ENCODE results near the gene GAD1. TPM values are rescaled to one million over a fixed set of nuclear protein-coding genes. Genes with fewer than 3 reads are reported as not detected.

The GAD1 gene
- total RNA-seq, 1 donor from 2014 or later: 0.43 TPM

DNA sequence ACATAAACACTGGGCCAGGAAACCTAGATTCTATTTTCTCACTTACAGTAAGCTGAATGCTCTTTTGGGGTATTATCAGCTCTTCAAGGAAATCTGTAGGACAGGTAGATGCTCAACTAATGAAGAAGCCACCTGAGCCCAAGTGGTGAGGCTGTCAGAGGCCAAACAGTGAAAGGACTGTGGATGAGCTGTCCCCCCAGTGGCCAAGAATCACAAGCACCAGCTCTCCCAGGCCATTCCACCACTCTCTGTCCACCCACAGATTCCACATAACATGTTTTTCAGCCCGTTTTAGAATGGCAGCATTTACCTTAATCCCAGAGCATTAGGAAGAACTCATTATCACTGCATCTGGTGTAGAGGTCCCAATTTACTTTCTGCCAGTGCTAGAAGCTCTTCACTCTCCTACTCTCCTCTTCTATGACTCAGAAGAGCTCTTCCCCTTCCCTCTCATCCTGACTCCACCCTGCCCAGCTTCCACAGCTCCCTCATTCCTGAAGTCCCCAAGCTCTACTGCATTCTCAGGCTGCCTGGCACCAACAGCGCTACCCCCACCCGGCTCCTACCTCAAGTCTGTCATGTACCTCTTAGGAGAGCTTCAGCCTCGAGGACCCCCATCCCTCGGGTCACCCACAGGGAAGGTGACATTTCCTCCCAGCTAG lies 68.6 kb downstream of the GAD1 start:
- H3K27me3 Mint-ChIP-seq: peaks cover 24% of the 10 kb centered on the region
- DNase-seq (ENCODE audit: low spot score, unreplicated experiment): no peak
- TF ChIP-seq, protein P1, sequence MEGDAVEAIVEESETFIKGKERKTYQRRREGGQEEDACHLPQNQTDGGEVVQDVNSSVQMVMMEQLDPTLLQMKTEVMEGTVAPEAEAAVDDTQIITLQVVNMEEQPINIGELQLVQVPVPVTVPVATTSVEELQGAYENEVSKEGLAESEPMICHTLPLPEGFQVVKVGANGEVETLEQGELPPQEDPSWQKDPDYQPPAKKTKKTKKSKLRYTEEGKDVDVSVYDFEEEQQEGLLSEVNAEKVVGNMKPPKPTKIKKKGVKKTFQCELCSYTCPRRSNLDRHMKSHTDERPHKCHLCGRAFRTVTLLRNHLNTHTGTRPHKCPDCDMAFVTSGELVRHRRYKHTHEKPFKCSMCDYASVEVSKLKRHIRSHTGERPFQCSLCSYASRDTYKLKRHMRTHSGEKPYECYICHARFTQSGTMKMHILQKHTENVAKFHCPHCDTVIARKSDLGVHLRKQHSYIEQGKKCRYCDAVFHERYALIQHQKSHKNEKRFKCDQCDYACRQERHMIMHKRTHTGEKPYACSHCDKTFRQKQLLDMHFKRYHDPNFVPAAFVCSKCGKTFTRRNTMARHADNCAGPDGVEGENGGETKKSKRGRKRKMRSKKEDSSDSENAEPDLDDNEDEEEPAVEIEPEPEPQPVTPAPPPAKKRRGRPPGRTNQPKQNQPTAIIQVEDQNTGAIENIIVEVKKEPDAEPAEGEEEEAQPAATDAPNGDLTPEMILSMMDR (IDR thresholded peaks at IDR 0.05; ENCODE audit: unreplicated experiment): no peak
- no peak overlapping the region for H3K4me3 Mint-ChIP-seq (ENCODE audit: low read depth)
- no peak overlapping the region for H3K27ac Mint-ChIP-seq
- H3K9me3 Mint-ChIP-seq (ENCODE audit: low read depth): no peaks in the 10 kb centered on the region
- no peaks in the 10 kb centered on the region for H3K4me1 Mint-ChIP-seq (ENCODE audit: low read depth)
- H3K36me3 Mint-ChIP-seq (ENCODE audit: insufficient read depth): no peaks in the 10 kb centered on the region

DNA sequence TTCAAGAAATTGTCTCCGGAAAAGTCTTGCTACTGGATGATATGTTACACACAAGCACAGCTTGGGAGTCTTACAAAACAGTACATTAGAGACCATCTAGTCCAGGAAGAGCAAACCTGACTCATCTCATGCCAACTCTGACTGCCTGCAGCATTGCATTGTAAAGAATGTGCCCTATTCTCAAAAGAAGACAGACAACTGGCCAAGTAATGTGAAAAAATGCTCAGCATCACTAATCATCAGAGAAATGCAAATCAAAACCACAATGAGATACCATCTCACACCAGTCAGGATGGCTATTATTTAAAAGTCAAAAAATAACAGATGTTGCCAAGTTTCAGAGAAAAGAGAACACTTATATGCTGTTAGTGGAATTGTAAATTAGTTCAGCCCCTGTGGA lies 69.7 kb downstream of the GAD1 start:
- H3K27me3 Mint-ChIP-seq: peaks cover 24% of the 10 kb centered on the region
- TF ChIP-seq, protein P1 (IDR thresholded peaks at IDR 0.05; ENCODE audit: unreplicated experiment): no peak
- no peaks in the 10 kb centered on the region for H3K4me1 Mint-ChIP-seq (ENCODE audit: low read depth)
- no peak for DNase-seq (ENCODE audit: low spot score, unreplicated experiment)
- H3K9me3 Mint-ChIP-seq (ENCODE audit: low read depth): no peaks in the 10 kb centered on the region
- H3K36me3 Mint-ChIP-seq (ENCODE audit: insufficient read depth): no peaks in the 10 kb centered on the region
- no peak overlapping the region for H3K4me3 Mint-ChIP-seq (ENCODE audit: low read depth)
- no peak overlapping the region for H3K27ac Mint-ChIP-seq

- H3K27me3 Mint-ChIP-seq: peaks cover 20% of the 10 kb centered on the region
- TF ChIP-seq, protein P1 (IDR thresholded peaks at IDR 0.05; ENCODE audit: unreplicated experiment): no peak
- no peak overlapping the region for H3K27ac Mint-ChIP-seq
- H3K4me3 Mint-ChIP-seq (ENCODE audit: low read depth): no peak overlapping the region
- H3K4me1 Mint-ChIP-seq (ENCODE audit: low read depth): no peaks in the 10 kb centered on the region
- DNase-seq (ENCODE audit: low spot score, unreplicated experiment): no peak
- no peaks in the 10 kb centered on the region for H3K36me3 Mint-ChIP-seq (ENCODE audit: insufficient read depth)
- H3K9me3 Mint-ChIP-seq (ENCODE audit: low read depth): no peaks in the 10 kb centered on the region
These were observed 70.8 kb downstream of the GAD1 start for GRCh38 chr2:170887496-170887895.

DNA sequence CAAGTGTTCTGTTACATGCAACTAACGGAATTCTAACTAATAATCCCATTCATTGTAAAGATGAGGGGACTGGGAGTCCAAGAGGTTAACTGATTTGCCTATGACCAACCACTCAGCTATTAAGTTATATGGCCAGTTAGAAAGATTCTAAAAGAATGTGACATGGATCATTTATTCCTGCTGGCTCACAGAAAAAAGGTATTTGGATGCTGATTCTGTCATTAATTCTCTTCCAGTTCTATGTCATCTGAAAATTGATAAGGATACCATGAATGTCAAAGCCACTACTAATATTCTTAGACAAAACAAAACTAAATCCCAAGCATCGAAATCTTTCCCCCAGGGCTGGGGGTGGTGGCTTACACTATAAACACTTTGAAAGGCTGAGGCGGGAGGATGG lies 71.2 kb downstream of the GAD1 start:
- Mint-ChIP-seq H3K9me3 (ENCODE audit: low read depth) (no peaks in the 10 kb centered on the region), H3K27me3 (peaks cover 19% of the 10 kb centered on the region), H3K27ac (no peak overlapping the region), H3K4me1 (ENCODE audit: low read depth) (no peaks in the 10 kb centered on the region), H3K4me3 (ENCODE audit: low read depth) (no peak overlapping the region), H3K36me3 (ENCODE audit: insufficient read depth) (no peaks in the 10 kb centered on the region)
- TF ChIP-seq, protein P1 (IDR thresholded peaks at IDR 0.05; ENCODE audit: unreplicated experiment): no peak
- DNase-seq (ENCODE audit: low spot score, unreplicated experiment): no peak

- H3K27ac Mint-ChIP-seq: no peak overlapping the region
- no peaks in the 10 kb centered on the region for H3K36me3 Mint-ChIP-seq (ENCODE audit: insufficient read depth)
- H3K4me1 Mint-ChIP-seq (ENCODE audit: low read depth): no peaks in the 10 kb centered on the region
- no peaks in the 10 kb centered on the region for H3K9me3 Mint-ChIP-seq (ENCODE audit: low read depth)
- no peak overlapping the region for H3K4me3 Mint-ChIP-seq (ENCODE audit: low read depth)
- TF ChIP-seq, protein P1 (IDR thresholded peaks at IDR 0.05; ENCODE audit: unreplicated experiment): no peak
- H3K27me3 Mint-ChIP-seq: peaks cover 10% of the 10 kb centered on the region
- DNase-seq (ENCODE audit: low spot score, unreplicated experiment): no peak
These were observed 75.2 kb downstream of the GAD1 start for GRCh38 chr2:170891893-170892292.

Measured in progenitor cell of endocrine pancreas (in vitro differentiated cells).